K562 (cell line): ENCODE data around the gene YAE1. TPM values are rescaled to one million over a fixed set of nuclear protein-coding genes. Genes with fewer than 3 reads are reported as not detected.

Source experiments
- HDGF ChIP-seq: fragments of 450-650 bp; IDR thresholded peaks from 2 replicates; pipeline ENCODE4 v1.6.1; 2016
- HEY1 ChIP-seq: fragments of 250-450 bp; sonication (Bioruptor Pico); IDR thresholded peaks from 2 replicates; pipeline ENCODE4 v1.5.0; 2020; ENCODE audit warnings: mild to moderate bottlenecking, moderate library complexity, borderline replicate concordance
- PRPF4 ChIP-seq: fragments of 200-400 bp; formaldehyde crosslinking; IDR thresholded peaks from one replicate; pipeline ENCODE4 v1.6.1; 2017; ENCODE audit warnings: low read length, low read depth, mild to moderate bottlenecking; ENCODE audit not compliant: insufficient read depth, poor library complexity, severe bottlenecking
- polyA plus RNA-seq, 8 experiments: library from polyadenylated mRNA; depleted of rRNA in 4 of 8; stranded (reverse) in 5 of 8; unstranded in 3 of 8; fragments of >200 nt; fragmentation: Nextera tagmentation in 2 of 8; fragmentation: Illumina TruSeq in 1 of 8; extraction: Ambion mirVana in 2 of 8; extraction: Trizol in 1 of 8; gene quantifications; 2 replicates each; pipeline versions ENCODE4 v1.2.1 to v1.2.3, GENCODE V29; 2011 to 2014; ENCODE audit warnings: inconsistent platforms in 1 of 8, missing spikeins in 1 of 8
- total RNA-seq, 7 experiments: library from RNA; depleted of rRNA in 6 of 7; stranded (reverse); fragments of >200 nt in 6 of 7; fragmentation: Illumina TruSeq in 2 of 7; extraction: Trizol in 2 of 7; gene quantifications; 2 replicates each; pipeline versions ENCODE4 v1.2.1 to v1.2.3, GENCODE V29; 2011 to 2021; ENCODE audit warnings: low replicate concordance in 1 of 7
- TF ChIP-seq, protein P1 (sequence below): fragments of 200-600 bp; sonication (generic); IDR thresholded peaks from one replicate; pipeline ENCODE4 v1.6.1; 2012; ENCODE audit warnings: mild to moderate bottlenecking, low read depth, low read length, inconsistent platforms

Gene YAE1
- total and polyA plus RNA-seq, 9 of the 15 experiments (the other 6 are each of a cell fraction or from before 2014, with no cell fraction given), result 15.2 to 63.4 (median 30.1) TPM

DNA sequence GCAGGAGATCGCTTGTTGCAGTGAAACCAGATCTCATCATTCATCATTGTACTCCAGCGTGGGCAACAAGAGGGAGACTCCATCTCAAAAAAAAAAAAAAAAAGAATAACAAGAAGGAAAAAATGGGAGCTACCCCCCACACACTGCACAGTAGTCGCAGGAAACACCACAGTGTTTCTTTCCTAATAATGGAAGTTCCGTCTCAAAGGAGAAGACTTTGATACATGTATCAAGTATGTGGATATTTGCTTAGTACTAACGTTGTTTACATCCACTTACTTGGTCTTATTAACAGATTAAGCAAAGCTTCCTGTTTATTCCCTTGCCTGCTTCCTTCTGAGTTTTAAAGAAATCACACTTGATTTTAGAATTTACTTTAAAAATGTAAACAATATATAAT, 22.2 kb downstream of the YAE1 start (continued):
- TF ChIP-seq, protein P1, sequence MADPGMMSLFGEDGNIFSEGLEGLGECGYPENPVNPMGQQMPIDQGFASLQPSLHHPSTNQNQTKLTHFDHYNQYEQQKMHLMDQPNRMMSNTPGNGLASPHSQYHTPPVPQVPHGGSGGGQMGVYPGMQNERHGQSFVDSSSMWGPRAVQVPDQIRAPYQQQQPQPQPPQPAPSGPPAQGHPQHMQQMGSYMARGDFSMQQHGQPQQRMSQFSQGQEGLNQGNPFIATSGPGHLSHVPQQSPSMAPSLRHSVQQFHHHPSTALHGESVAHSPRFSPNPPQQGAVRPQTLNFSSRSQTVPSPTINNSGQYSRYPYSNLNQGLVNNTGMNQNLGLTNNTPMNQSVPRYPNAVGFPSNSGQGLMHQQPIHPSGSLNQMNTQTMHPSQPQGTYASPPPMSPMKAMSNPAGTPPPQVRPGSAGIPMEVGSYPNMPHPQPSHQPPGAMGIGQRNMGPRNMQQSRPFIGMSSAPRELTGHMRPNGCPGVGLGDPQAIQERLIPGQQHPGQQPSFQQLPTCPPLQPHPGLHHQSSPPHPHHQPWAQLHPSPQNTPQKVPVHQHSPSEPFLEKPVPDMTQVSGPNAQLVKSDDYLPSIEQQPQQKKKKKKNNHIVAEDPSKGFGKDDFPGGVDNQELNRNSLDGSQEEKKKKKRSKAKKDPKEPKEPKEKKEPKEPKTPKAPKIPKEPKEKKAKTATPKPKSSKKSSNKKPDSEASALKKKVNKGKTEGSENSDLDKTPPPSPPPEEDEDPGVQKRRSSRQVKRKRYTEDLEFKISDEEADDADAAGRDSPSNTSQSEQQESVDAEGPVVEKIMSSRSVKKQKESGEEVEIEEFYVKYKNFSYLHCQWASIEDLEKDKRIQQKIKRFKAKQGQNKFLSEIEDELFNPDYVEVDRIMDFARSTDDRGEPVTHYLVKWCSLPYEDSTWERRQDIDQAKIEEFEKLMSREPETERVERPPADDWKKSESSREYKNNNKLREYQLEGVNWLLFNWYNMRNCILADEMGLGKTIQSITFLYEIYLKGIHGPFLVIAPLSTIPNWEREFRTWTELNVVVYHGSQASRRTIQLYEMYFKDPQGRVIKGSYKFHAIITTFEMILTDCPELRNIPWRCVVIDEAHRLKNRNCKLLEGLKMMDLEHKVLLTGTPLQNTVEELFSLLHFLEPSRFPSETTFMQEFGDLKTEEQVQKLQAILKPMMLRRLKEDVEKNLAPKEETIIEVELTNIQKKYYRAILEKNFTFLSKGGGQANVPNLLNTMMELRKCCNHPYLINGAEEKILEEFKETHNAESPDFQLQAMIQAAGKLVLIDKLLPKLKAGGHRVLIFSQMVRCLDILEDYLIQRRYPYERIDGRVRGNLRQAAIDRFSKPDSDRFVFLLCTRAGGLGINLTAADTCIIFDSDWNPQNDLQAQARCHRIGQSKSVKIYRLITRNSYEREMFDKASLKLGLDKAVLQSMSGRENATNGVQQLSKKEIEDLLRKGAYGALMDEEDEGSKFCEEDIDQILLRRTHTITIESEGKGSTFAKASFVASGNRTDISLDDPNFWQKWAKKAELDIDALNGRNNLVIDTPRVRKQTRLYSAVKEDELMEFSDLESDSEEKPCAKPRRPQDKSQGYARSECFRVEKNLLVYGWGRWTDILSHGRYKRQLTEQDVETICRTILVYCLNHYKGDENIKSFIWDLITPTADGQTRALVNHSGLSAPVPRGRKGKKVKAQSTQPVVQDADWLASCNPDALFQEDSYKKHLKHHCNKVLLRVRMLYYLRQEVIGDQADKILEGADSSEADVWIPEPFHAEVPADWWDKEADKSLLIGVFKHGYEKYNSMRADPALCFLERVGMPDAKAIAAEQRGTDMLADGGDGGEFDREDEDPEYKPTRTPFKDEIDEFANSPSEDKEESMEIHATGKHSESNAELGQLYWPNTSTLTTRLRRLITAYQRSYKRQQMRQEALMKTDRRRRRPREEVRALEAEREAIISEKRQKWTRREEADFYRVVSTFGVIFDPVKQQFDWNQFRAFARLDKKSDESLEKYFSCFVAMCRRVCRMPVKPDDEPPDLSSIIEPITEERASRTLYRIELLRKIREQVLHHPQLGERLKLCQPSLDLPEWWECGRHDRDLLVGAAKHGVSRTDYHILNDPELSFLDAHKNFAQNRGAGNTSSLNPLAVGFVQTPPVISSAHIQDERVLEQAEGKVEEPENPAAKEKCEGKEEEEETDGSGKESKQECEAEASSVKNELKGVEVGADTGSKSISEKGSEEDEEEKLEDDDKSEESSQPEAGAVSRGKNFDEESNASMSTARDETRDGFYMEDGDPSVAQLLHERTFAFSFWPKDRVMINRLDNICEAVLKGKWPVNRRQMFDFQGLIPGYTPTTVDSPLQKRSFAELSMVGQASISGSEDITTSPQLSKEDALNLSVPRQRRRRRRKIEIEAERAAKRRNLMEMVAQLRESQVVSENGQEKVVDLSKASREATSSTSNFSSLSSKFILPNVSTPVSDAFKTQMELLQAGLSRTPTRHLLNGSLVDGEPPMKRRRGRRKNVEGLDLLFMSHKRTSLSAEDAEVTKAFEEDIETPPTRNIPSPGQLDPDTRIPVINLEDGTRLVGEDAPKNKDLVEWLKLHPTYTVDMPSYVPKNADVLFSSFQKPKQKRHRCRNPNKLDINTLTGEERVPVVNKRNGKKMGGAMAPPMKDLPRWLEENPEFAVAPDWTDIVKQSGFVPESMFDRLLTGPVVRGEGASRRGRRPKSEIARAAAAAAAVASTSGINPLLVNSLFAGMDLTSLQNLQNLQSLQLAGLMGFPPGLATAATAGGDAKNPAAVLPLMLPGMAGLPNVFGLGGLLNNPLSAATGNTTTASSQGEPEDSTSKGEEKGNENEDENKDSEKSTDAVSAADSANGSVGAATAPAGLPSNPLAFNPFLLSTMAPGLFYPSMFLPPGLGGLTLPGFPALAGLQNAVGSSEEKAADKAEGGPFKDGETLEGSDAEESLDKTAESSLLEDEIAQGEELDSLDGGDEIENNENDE, result no peak
- no peak for TF ChIP-seq HDGF
- no peak for TF ChIP-seq HEY1 (CRISPR knock-in tag)
- no peak for TF ChIP-seq PRPF4
